H1 (cell line): ENCODE results near the gene COL16A1. TPM values are rescaled to one million over a fixed set of nuclear protein-coding genes. Genes with fewer than 3 reads are reported as not detected.

Experiments used
- CTCF ChIA-PET: fragments of 300-600 bp; sonication (Branson Sonifier 250); formaldehyde crosslinking; loops from one replicate; lab custom pipeline; 2021; ENCODE audit not compliant: partially characterized antibody; lab: Charles Lee
- POLR2A ChIA-PET: fragments of 300-600 bp; sonication (Branson Sonifier 250); formaldehyde crosslinking; loops from one replicate; lab custom pipeline; 2021; ENCODE audit warnings: inconsistent platforms; ENCODE audit not compliant: partially characterized antibody; lab: Charles Lee
- DNase-seq, 2 experiments: peaks; one replicate each; pipeline versions ENCODE4 v3.0.0 to v3.0.0-alpha.2; 2010 to 2022; ENCODE audit warnings: low spot score in 2 of 2, low read depth in 1 of 2, mixed read lengths in 1 of 2
- FAIRE-seq: peaks from 2 replicates; lab custom pipeline; 2011; peaks lifted over from hg19 to GRCh38; lab: Jason Lieb, UNC
- H2AFZ ChIP-seq: 2 replicates; pipeline ENCODE4 v1.8.1; 2012; ENCODE audit warnings: low read length, inconsistent platforms
- H2AK5ac ChIP-seq: 2 replicates; pipeline ENCODE4 v1.6.1; 2013; ENCODE audit warnings: low read depth, low read length
- H2BK120ac ChIP-seq: replicated peaks from 2 replicates; pipeline ENCODE3; 2013; ENCODE audit warnings: low read depth, low read length, inconsistent platforms
- H2BK12ac ChIP-seq: 2 replicates; pipeline ENCODE4 v1.6.1; 2013; ENCODE audit warnings: low read depth, low read length
- H2BK15ac ChIP-seq: 2 replicates; pipeline ENCODE4 v1.6.1; 2013; ENCODE audit warnings: low read length
- H2BK20ac ChIP-seq: 2 replicates; pipeline ENCODE4 v1.6.1; 2013; ENCODE audit warnings: low read length
- H2BK5ac ChIP-seq: 2 replicates; pipeline ENCODE4 v1.6.1; 2013; ENCODE audit warnings: low read depth, low read length
- H3K14ac ChIP-seq: 2 replicates; pipeline ENCODE4 v1.6.1; 2013; ENCODE audit warnings: inconsistent platforms; ENCODE audit not compliant: insufficient read length
- H3K18ac ChIP-seq: 2 replicates; pipeline ENCODE4 v1.6.1; 2013; ENCODE audit warnings: low read length; ENCODE audit errors: extremely low read depth
- H3K23ac ChIP-seq: 2 replicates; pipeline ENCODE4 v1.6.1; 2013; ENCODE audit warnings: inconsistent platforms; ENCODE audit not compliant: insufficient read length
- H3K23me2 ChIP-seq: 2 replicates; pipeline ENCODE4 v1.6.1; 2013; ENCODE audit warnings: low read depth, low read length
- H3K27ac ChIP-seq: 2 replicates; pipeline ENCODE4 v1.6.1; 2011; ENCODE audit warnings: low read depth, low read length, inconsistent platforms
- H3K27me3 ChIP-seq, 4 experiments: replicated peaks in 1 of 4; 1 replicate in 1 of 4; 2 replicates in 3 of 4; pipeline versions ENCODE4 v1.6.1 to v1.8.1; 2011 to 2013; ENCODE audit warnings: low read length in 3 of 4, mild to moderate bottlenecking in 3 of 4, inconsistent platforms in 2 of 4, mixed read lengths in 2 of 4, moderate library complexity in 1 of 4; ENCODE audit not compliant: control insufficient read depth in 3 of 4, insufficient read depth in 3 of 4; ENCODE audit errors: extremely low read depth in 1 of 4
- H3K36me3 ChIP-seq, 4 experiments: 2 replicates each; pipeline versions ENCODE4 v1.6.1 to v1.8.1; 2011 to 2013; ENCODE audit warnings: mild to moderate bottlenecking in 4 of 4, low read length in 3 of 4, moderate library complexity in 2 of 4, control low read depth in 1 of 4, inconsistent platforms in 1 of 4; ENCODE audit not compliant: insufficient read depth in 4 of 4, control insufficient read depth in 2 of 4
- H3K4ac ChIP-seq: replicated peaks from 2 replicates; pipeline ENCODE3; 2013; ENCODE audit warnings: low read length, low read depth, mixed read lengths, inconsistent platforms; ENCODE audit not compliant: insufficient read length
- H3K4me1 ChIP-seq, 4 experiments: replicated peaks in 1 of 4; 1 replicate in 1 of 4; 2 replicates in 3 of 4; pipeline versions ENCODE4 v1.6.1 to v1.8.1; 2011 to 2013; ENCODE audit warnings: low read length in 3 of 4, inconsistent platforms in 2 of 4, mixed read lengths in 1 of 4; ENCODE audit not compliant: insufficient read depth in 4 of 4, control insufficient read depth in 3 of 4
- H3K4me2 ChIP-seq, 2 experiments: 2 replicates each; pipeline versions ENCODE4 v1.6.1 to v1.8.1; 2011 to 2013; ENCODE audit warnings: low read depth in 2 of 2, low read length in 2 of 2, control low read depth in 1 of 2, inconsistent platforms in 1 of 2, mild to moderate bottlenecking in 1 of 2; ENCODE audit not compliant: insufficient read depth in 1 of 2
- H3K4me3 ChIP-seq, 4 experiments: fragments of 200-600, 300-600 bp in 1 of 4; sonication (generic), shearing (Covaris generic), sonication (Bioruptor Twin) in 1 of 4; 2 replicates each; pipeline versions ENCODE4 v1.5.1 to v1.8.1; 2011 to 2016; ENCODE audit warnings: low read length in 4 of 4, low read depth in 3 of 4, control low read depth in 2 of 4, inconsistent platforms in 2 of 4, mild to moderate bottlenecking in 2 of 4, mixed read lengths in 1 of 4, moderate library complexity in 1 of 4; ENCODE audit not compliant: insufficient read depth in 2 of 4; ENCODE audit errors: extremely low read depth in 1 of 4
- H3K56ac ChIP-seq: replicated peaks from 2 replicates; pipeline ENCODE3; 2013; ENCODE audit warnings: low read depth, mild to moderate bottlenecking, mixed read lengths, low read length, inconsistent platforms; ENCODE audit not compliant: insufficient read length
- H3K79me1 ChIP-seq: 2 replicates; pipeline ENCODE4 v1.6.1; 2013; ENCODE audit warnings: low read depth, low read length, control low read depth
- H3K79me2 ChIP-seq, 2 experiments: 2 replicates each; pipeline versions ENCODE4 v1.6.1 to v1.8.1; 2012 to 2013; ENCODE audit warnings: low read length in 2 of 2, mild to moderate bottlenecking in 2 of 2, inconsistent platforms in 1 of 2; ENCODE audit not compliant: insufficient read depth in 2 of 2, control insufficient read depth in 1 of 2
- H3K9ac ChIP-seq, 4 experiments: replicated peaks in 1 of 4; 1 replicate in 1 of 4; 2 replicates in 3 of 4; pipeline versions ENCODE4 v1.6.1 to v1.8.1; 2011 to 2013; ENCODE audit warnings: low read depth in 3 of 4, low read length in 3 of 4, control low read depth in 2 of 4, mild to moderate bottlenecking in 2 of 4, moderate library complexity in 2 of 4, inconsistent platforms in 1 of 4; ENCODE audit errors: extremely low read depth in 1 of 4
- H3K9me3 ChIP-seq, 2 experiments: 2 replicates each; pipeline versions ENCODE4 v1.6.1 to v1.8.1; 2012 to 2013; ENCODE audit warnings: mild to moderate bottlenecking in 2 of 2, moderate library complexity in 2 of 2, control low read depth in 1 of 2, inconsistent platforms in 1 of 2, low read depth in 1 of 2, low read length in 1 of 2, mixed read lengths in 1 of 2; ENCODE audit not compliant: insufficient read depth in 2 of 2
- H4K20me1 ChIP-seq, 2 experiments: replicated peaks in 1 of 2; 2 replicates each; pipeline versions ENCODE3 to v1.8.1; 2011 to 2013; ENCODE audit warnings: inconsistent platforms in 2 of 2, low read length in 2 of 2, mild to moderate bottlenecking in 1 of 2; ENCODE audit not compliant: insufficient read depth in 2 of 2, control insufficient read depth in 1 of 2
- H4K5ac ChIP-seq: 2 replicates; pipeline ENCODE4 v1.6.1; 2013; ENCODE audit warnings: low read length, low read depth, mixed read lengths, inconsistent platforms; ENCODE audit not compliant: insufficient read length
- H4K8ac ChIP-seq: 2 replicates; pipeline ENCODE4 v1.8.0; 2013; ENCODE audit warnings: mild to moderate bottlenecking, moderate library complexity, low read length, inconsistent platforms; ENCODE audit not compliant: insufficient read depth; ENCODE audit errors: extremely low read depth
- H4K91ac ChIP-seq: replicated peaks from 2 replicates; pipeline ENCODE3; 2013; ENCODE audit warnings: low read length, mixed read lengths, inconsistent platforms; ENCODE audit not compliant: insufficient read length
- BACH1 ChIP-seq: IDR thresholded peaks from 2 replicates; pipeline ENCODE4 v1.6.1; 2012; ENCODE audit warnings: low read length, improper control_type of control experiment
- CHD1 ChIP-seq: IDR thresholded peaks from 2 replicates; pipeline ENCODE4 v1.6.1; 2012; ENCODE audit warnings: low read depth, low read length, improper control_type of control experiment
- HDAC2 ChIP-seq, 2 experiments: fragments of 300-600 bp in 1 of 2; sonication (generic) in 1 of 2; IDR thresholded peaks; 2 replicates each; pipeline ENCODE4 v1.6.1; 2011 to 2012; ENCODE audit warnings: low read depth in 2 of 2, low read length in 2 of 2, mild to moderate bottlenecking in 2 of 2, moderate library complexity in 2 of 2, borderline replicate concordance in 1 of 2, inconsistent platforms in 1 of 2
- JUND ChIP-seq: IDR thresholded peaks from 2 replicates; pipeline ENCODE4 v1.6.1; 2011; ENCODE audit warnings: mild to moderate bottlenecking, improper control_type of control experiment, low read length
- NRF1 ChIP-seq: IDR thresholded peaks from 2 replicates; pipeline ENCODE4 v1.6.1; 2011; ENCODE audit warnings: mild to moderate bottlenecking, low read depth, low read length, improper control_type of control experiment
- RNF2 ChIP-seq: fragments of 200-900, 300-1000 bp; sonication (generic); IDR thresholded peaks from 2 replicates; pipeline ENCODE4 v1.7.1; 2016; ENCODE audit warnings: borderline replicate concordance, low read depth, mild to moderate bottlenecking, antibody characterized with exemption, low read length; ENCODE audit not compliant: poor library complexity, severe bottlenecking; ENCODE audit errors: missing control alignments
- SP4 ChIP-seq: IDR thresholded peaks from 2 replicates; pipeline ENCODE4 v1.6.1; 2012; ENCODE audit warnings: low read length, inconsistent platforms
- TAF7 ChIP-seq: optimal IDR thresholded peaks from 2 replicates; pipeline ENCODE3; 2011; ENCODE audit warnings: low read depth, mild to moderate bottlenecking, inconsistent platforms, low read length, moderate library complexity, borderline replicate concordance
- WGBS, 2 experiments: shearing (Covaris generic) in 1 of 2; methylation state at CpG; one replicate each; pipeline versions ENCODE4 v1.1.6 to v1.1.7; 2013 to 2015; ENCODE audit warnings: low lambda C conversion rate in 2 of 2, mixed read lengths in 2 of 2, inconsistent platforms in 1 of 2, low coverage in 1 of 2, missing lambda C conversion rate in 1 of 2; ENCODE audit not compliant: insufficient replicate concordance in 2 of 2, insufficient coverage in 1 of 2, insufficient read length in 1 of 2; ENCODE audit errors: extremely low coverage in 1 of 2, missing lambda C conversion rate in 1 of 2; 5-methylcytosine and 5-hydroxymethylcytosine counted together
- polyA plus RNA-seq, 7 experiments: library from polyadenylated mRNA; depleted of rRNA in 3 of 7; stranded (reverse) in 5 of 7; unstranded in 2 of 7; fragments of >200 nt in 5 of 7; fragments of 200-250 nt in 2 of 7; gene quantifications; 1 replicate in 5 of 7; 2 replicates in 1 of 7; 4 replicates in 1 of 7; pipeline versions ENCODE4 v1.2.1 to v1.2.3, GENCODE V29; 2011 to 2013; ENCODE audit warnings: missing spikeins in 2 of 7, mixed read lengths in 2 of 7
- total RNA-seq: library from RNA; stranded (reverse); fragmentation: NEBNext Ultra II Directional; extraction: Animal tissue kit (Norgen Biotek cat#: 25700); gene quantifications from 2 replicates; pipeline ENCODE4 v1.2.1, GENCODE V29; 2021
- TF ChIP-seq, protein P1 (sequence below), 3 experiments: IDR thresholded peaks; 1 replicate in 2 of 3; 2 replicates in 1 of 3; pipeline versions ENCODE4 v1.5.1 to v1.6.1; 2011; ENCODE audit warnings: low read length in 3 of 3, mild to moderate bottlenecking in 3 of 3, inconsistent platforms in 2 of 3, low read depth in 1 of 3, moderate library complexity in 1 of 3; ENCODE audit not compliant: insufficient read depth in 1 of 3; ENCODE audit errors: control extremely low read depth in 1 of 3

The COL16A1 gene
- total and polyA plus RNA-seq, 2 of the 8 experiments (the other 6 are each of a cell fraction or from before 2014, with no cell fraction given): 2.0 to 10.5 TPM

DNA sequence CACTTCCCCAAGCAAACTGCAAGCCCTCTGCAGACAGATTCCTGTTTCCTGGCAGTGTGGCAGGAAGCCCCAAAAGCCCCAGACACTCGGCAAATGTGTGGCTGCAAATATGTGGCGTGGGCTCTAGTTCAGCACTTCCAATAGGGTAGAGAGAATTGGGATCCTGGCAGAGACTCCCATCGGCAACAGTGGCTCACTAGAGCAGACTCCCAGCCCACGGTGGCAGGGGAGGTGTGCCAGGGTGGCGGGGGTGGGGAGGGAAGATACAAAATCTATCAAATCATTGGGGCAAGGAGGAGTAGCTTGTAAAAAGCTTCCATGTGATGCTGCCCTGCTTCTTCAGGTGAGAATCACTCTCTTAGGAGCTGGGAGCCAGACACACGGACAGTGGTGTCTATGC, 25.9 kb downstream of the COL16A1 start:
- H2BK120ac ChIP-seq: no peak overlapping the region
- no peak overlapping the region for H3K56ac ChIP-seq
- H4K8ac ChIP-seq: no peak overlapping the region
- no peak overlapping the region for H3K4me2 ChIP-seq
- no peaks in the 10 kb centered on the region for H3K27me3 ChIP-seq
- no peak overlapping the region for H4K91ac ChIP-seq
- no peak overlapping the region for H3K23ac ChIP-seq
- no peak overlapping the region for H2AFZ ChIP-seq
- TF ChIP-seq CHD1: no peak
- no peak for TF ChIP-seq JUND
- no peak for TF ChIP-seq HDAC2 (IDR thresholded peaks at IDR 0.05; ENCODE audit: borderline replicate concordance in 1 of 2, low read depth in 2 of 2, low read length in 2 of 2)
- no peak for TF ChIP-seq SP4
- TF ChIP-seq, protein P1, sequence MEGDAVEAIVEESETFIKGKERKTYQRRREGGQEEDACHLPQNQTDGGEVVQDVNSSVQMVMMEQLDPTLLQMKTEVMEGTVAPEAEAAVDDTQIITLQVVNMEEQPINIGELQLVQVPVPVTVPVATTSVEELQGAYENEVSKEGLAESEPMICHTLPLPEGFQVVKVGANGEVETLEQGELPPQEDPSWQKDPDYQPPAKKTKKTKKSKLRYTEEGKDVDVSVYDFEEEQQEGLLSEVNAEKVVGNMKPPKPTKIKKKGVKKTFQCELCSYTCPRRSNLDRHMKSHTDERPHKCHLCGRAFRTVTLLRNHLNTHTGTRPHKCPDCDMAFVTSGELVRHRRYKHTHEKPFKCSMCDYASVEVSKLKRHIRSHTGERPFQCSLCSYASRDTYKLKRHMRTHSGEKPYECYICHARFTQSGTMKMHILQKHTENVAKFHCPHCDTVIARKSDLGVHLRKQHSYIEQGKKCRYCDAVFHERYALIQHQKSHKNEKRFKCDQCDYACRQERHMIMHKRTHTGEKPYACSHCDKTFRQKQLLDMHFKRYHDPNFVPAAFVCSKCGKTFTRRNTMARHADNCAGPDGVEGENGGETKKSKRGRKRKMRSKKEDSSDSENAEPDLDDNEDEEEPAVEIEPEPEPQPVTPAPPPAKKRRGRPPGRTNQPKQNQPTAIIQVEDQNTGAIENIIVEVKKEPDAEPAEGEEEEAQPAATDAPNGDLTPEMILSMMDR (IDR thresholded peaks at IDR 0.05; ENCODE audit: control extremely low read depth in 1 of 3, insufficient read depth in 1 of 3, low read depth in 1 of 3, low read length in 3 of 3): no peak
- no peak for TF ChIP-seq BACH1
- TF ChIP-seq TAF7: no peak
- TF ChIP-seq NRF1: no peak
- no peak for TF ChIP-seq RNF2
- no peak overlapping the region for H2BK15ac ChIP-seq
- H3K9ac ChIP-seq: no peak overlapping the region
- H2BK20ac ChIP-seq: no peak overlapping the region
- no peak overlapping the region for H2BK5ac ChIP-seq
- H3K36me3 ChIP-seq: no peaks in the 10 kb centered on the region
- FAIRE-seq (no peak), DNase-seq (no peak)
- H3K18ac ChIP-seq: no peak overlapping the region
- H4K20me1 ChIP-seq: peaks cover 0 to 1% of the 10 kb centered on the region in 2 experiments
- no peaks in the 10 kb centered on the region for H3K79me2 ChIP-seq
- H3K23me2 ChIP-seq: no peaks in the 10 kb centered on the region
- H3K4me1 ChIP-seq: no peaks in the 10 kb centered on the region
- H3K14ac ChIP-seq: no peak overlapping the region
- no peaks in the 10 kb centered on the region for H3K79me1 ChIP-seq
- no peak overlapping the region for H2AK5ac ChIP-seq
- POLR2A ChIA-PET: interaction anchor here (1.3 to 2.0 kb wide), 2 partner anchors 11 to 14 kb away, joined by 5 to 6 read pairs; no protein-coding TSS in a partner anchor
- WGBS, 2 experiments: 82% methylated on average over 6 of the region's 6 CpGs; no CpG with 5 or more reads in 1 of the 2 experiments
- H4K5ac ChIP-seq: no peak overlapping the region
- CTCF ChIA-PET: interaction anchor here (1.0 to 24.1 kb wide), 12 partner anchors 8 to 111 kb away, joined by 3 to 370 read pairs (median 6); partner anchors contain the start of gene COL16A1
- H3K4ac ChIP-seq: no peak overlapping the region
- no peak overlapping the region for H3K4me3 ChIP-seq
- H2BK12ac ChIP-seq: no peak overlapping the region
- no peak overlapping the region for H3K27ac ChIP-seq
- H3K9me3 ChIP-seq: no peaks in the 10 kb centered on the region
